GM23248 (cell line): ENCODE data around the gene CYP11A1. TPM values are rescaled to one million over a fixed set of nuclear protein-coding genes. Genes with fewer than 3 reads are reported as not detected.

Experiments used
- DNase-seq: peaks from one replicate; pipeline ENCODE4 v3.0.0-alpha.2; 2015
- H2AFZ ChIP-seq: fragments of 200-600 bp; sonication (generic); 2 replicates; pipeline ENCODE4 v1.6.1; 2016; ENCODE audit warnings: antibody characterized with exemption
- H3F3A ChIP-seq: fragments of 200-600 bp; sonication (generic); 2 replicates; pipeline ENCODE4 v1.6.1; 2016; ENCODE audit warnings: mild to moderate bottlenecking, antibody characterized with exemption, mixed run types; ENCODE audit not compliant: insufficient read depth
- H3K27ac ChIP-seq: fragments of 200-600 bp; sonication (generic); 2 replicates; pipeline ENCODE4 v1.5.1; 2016; ENCODE audit warnings: mild to moderate bottlenecking
- H3K27me3 ChIP-seq: fragments of 200-600 bp; sonication (generic); replicated peaks from 2 replicates; pipeline ENCODE4 v1.6.1; 2016; ENCODE audit warnings: mild to moderate bottlenecking; ENCODE audit not compliant: insufficient read depth
- H3K36me3 ChIP-seq: fragments of 200-600 bp; sonication (generic); 2 replicates; pipeline ENCODE4 v1.6.1; 2016; ENCODE audit warnings: low read depth, mild to moderate bottlenecking
- H3K4me1 ChIP-seq: fragments of 200-600 bp; sonication (generic); 2 replicates; pipeline ENCODE4 v1.6.1; 2016; ENCODE audit warnings: mild to moderate bottlenecking; ENCODE audit not compliant: insufficient read depth
- H3K4me2 ChIP-seq: fragments of 200-600 bp; sonication (generic); one replicate; pipeline ENCODE4 v1.6.1; 2016; ENCODE audit warnings: mild to moderate bottlenecking; ENCODE audit not compliant: unreplicated experiment
- H3K4me3 ChIP-seq: fragments of 200-600 bp; sonication (generic); 2 replicates; pipeline ENCODE4 v1.5.1; 2016; ENCODE audit warnings: mild to moderate bottlenecking
- H3K79me2 ChIP-seq: fragments of 200-600 bp; sonication (generic); 2 replicates; pipeline ENCODE4 v1.6.1; 2016; ENCODE audit warnings: mild to moderate bottlenecking; ENCODE audit not compliant: insufficient read depth
- H3K9ac ChIP-seq: fragments of 200-600 bp; sonication (generic); 2 replicates; pipeline ENCODE4 v1.6.1; 2016; ENCODE audit warnings: mild to moderate bottlenecking
- H3K9me2 ChIP-seq: fragments of 200-600 bp; sonication (generic); 2 replicates; pipeline ENCODE4 v1.6.1; 2016; ENCODE audit warnings: mixed run types, mild to moderate bottlenecking, moderate library complexity; ENCODE audit not compliant: insufficient read depth
- H3K9me3 ChIP-seq: fragments of 200-600 bp; sonication (generic); one replicate; pipeline ENCODE4 v1.6.1; 2017; ENCODE audit warnings: low read depth
- H4K20me1 ChIP-seq: fragments of 200-600 bp; sonication (generic); 2 replicates; pipeline ENCODE4 v1.6.0; 2016; ENCODE audit not compliant: insufficient read depth
- EZH2 ChIP-seq: fragments of 200-600 bp; sonication (generic); IDR thresholded peaks from 2 replicates; pipeline ENCODE4 v1.6.1; 2018; ENCODE audit warnings: antibody characterized with exemption, mild to moderate bottlenecking; ENCODE audit not compliant: insufficient read depth, poor library complexity, severe bottlenecking
- EZH2phosphoT487 ChIP-seq: fragments of 200-600 bp; sonication (generic); IDR thresholded peaks from 2 replicates; pipeline ENCODE4 v1.6.1; 2018; ENCODE audit warnings: antibody characterized with exemption, moderate library complexity, mild to moderate bottlenecking, low read depth; ENCODE audit not compliant: insufficient read depth
- WGBS, 2 experiments: methylation state at CpG; one replicate each; pipeline ENCODE4 v1.1.6; 2015 to 2017; ENCODE audit warnings: low lambda C conversion rate in 2 of 2, low coverage in 1 of 2; ENCODE audit errors: missing lambda C conversion rate in 2 of 2; 5-methylcytosine and 5-hydroxymethylcytosine counted together
- in situ Hi-C: fragments of 300-500 bp; cut with MboI; formaldehyde crosslinking; loops from 2 replicates; pipeline ENCODE4 v1.15.0; 2020
- polyA plus RNA-seq: library from polyadenylated mRNA; unstranded; fragments of >200 nt; fragmentation: Nextera tagmentation; extraction: Ambion mirVana; gene quantifications from 2 replicates; pipeline ENCODE4 v1.2.1, GENCODE V29; 2016
- total RNA-seq: library from RNA; depleted of rRNA; stranded (reverse); fragments of >200 nt; shearing (Covaris generic); gene quantifications from 2 replicates; pipeline ENCODE4 v1.2.3, GENCODE V29; 2014

Gene CYP11A1
- total and polyA plus RNA-seq, 2 experiments from 2014 or later = 0.32 to 1.2 TPM

DNA sequence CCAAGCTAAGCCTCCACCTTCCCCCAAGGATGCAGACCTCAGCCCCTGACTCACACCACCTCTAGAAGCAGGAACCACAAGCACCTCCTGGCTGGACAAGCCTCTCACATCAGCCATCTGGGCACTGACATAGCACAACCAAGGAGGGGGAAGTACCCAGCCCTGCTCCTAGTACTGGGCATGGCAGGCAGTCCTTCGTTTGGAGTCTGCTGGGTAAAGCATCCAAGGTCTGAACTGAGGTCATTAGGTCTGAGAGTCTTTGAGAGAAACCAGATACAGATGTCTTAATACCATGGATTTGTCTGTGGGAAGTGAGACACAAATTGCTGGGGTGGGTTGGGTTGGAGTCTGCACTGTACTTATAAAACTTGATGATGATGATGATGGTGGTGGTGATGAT is 69.6 kb downstream of the CYP11A1 start:
- no peak overlapping the region for H3K4me2 ChIP-seq
- no peaks in the 10 kb centered on the region for H3K9me3 ChIP-seq
- H3K9me2 ChIP-seq = no peaks in the 10 kb centered on the region
- no peak for DNase-seq
- no peak overlapping the region for H3K4me3 ChIP-seq
- H3K4me1 ChIP-seq = no peaks in the 10 kb centered on the region
- H3K27me3 ChIP-seq = no peaks in the 10 kb centered on the region; the same call in 1 of the 2 replicates
- in situ Hi-C loops = no loop called here
- no peaks in the 10 kb centered on the region for H3K36me3 ChIP-seq
- H3K79me2 ChIP-seq = no peaks in the 10 kb centered on the region
- 0 to 5% methylated on average over 1 of the region's 1 CpG for WGBS, 2 experiments
- no peak overlapping the region for H2AFZ ChIP-seq
- H3K27ac ChIP-seq = no peak overlapping the region
- no peak for TF ChIP-seq EZH2
- TF ChIP-seq EZH2phosphoT487 = no peak
- H3K9ac ChIP-seq = no peak overlapping the region
- no peaks in the 10 kb centered on the region for H3F3A ChIP-seq
- H4K20me1 ChIP-seq = no peaks in the 10 kb centered on the region

DNA sequence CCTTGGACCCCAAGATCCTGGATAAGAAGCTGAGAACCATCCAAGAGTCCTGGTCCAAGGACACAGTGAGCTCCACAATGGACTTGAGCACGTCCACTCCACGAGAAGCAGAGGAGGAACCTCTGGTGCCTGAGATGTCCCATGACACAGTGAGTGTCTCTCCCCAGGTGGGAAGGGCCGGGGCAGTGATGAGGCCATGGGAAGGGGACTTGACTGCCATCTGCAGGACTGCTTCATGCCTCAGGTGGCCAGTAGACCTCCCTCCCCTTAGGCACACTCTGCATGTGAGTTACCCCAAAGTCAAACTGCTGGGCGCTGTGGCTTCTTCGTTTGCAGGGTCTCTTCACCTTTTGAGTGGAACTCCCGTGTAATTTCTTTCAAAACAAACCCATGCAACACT is 71.6 kb downstream of the CYP11A1 start:
- Histone ChIP-seq H4K20me1 (no peaks in the 10 kb centered on the region), H3K4me2 (no peak overlapping the region), H3K4me3 (no peak overlapping the region), H3K36me3 (no peaks in the 10 kb centered on the region), H2AFZ (no peak overlapping the region), H3K27ac (no peak overlapping the region), H3K9me3 (no peaks in the 10 kb centered on the region), H3K27me3 (no peaks in the 10 kb centered on the region; the same call in 1 of the 2 replicates), H3F3A (no peaks in the 10 kb centered on the region), H3K9me2 (no peaks in the 10 kb centered on the region), H3K79me2 (no peaks in the 10 kb centered on the region), H3K4me1 (peaks cover 5% of the 10 kb centered on the region; the same call in 1 of the 2 replicates), H3K9ac (no peak overlapping the region)
- WGBS, 2 experiments = 26 to 33% methylated on average over 6 of the region's 6 CpGs
- in situ Hi-C loops = no loop called here
- TF ChIP-seq EZH2 (no peak), EZH2phosphoT487 (no peak)
- DNase-seq = no peak

DNA sequence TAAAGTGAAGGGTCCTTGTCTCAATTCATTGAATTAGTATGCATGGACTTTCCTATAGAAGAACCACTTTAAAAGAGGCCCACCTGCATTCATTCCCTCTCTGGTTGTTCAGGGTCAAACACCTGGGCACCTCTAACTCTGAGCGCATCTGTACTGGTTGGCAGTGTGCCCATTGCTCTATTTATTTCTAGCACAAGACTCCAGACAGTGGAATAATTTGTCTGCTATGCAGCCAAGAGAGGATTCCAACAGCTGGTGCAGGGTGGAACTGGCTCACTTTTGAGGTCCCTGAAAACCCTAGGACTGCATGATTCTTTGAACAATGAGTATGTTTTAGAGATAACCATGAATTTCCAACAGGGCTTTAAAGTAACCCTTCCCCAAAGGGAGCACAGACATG is 73.4 kb downstream of the CYP11A1 start:
- no peaks in the 10 kb centered on the region for H4K20me1 ChIP-seq
- H2AFZ ChIP-seq = no peak overlapping the region
- H3F3A ChIP-seq = no peaks in the 10 kb centered on the region
- H3K4me2 ChIP-seq = no peak overlapping the region
- in situ Hi-C loops = no loop called here
- peaks cover 5% of the 10 kb centered on the region; the same call in 1 of the 2 replicates for H3K4me1 ChIP-seq
- no peak overlapping the region for H3K27ac ChIP-seq
- H3K4me3 ChIP-seq = no peak overlapping the region
- H3K9ac ChIP-seq = no peak overlapping the region
- no peaks in the 10 kb centered on the region for H3K36me3 ChIP-seq
- no peak for DNase-seq
- no peaks in the 10 kb centered on the region for H3K9me3 ChIP-seq
- no peaks in the 10 kb centered on the region; the same call in 1 of the 2 replicates for H3K27me3 ChIP-seq
- no peaks in the 10 kb centered on the region for H3K79me2 ChIP-seq
- no peak for TF ChIP-seq EZH2
- TF ChIP-seq EZH2phosphoT487 = no peak
- H3K9me2 ChIP-seq = no peaks in the 10 kb centered on the region
- 43 to 58% methylated on average over 1 of the region's 1 CpG for WGBS, 2 experiments

DNA sequence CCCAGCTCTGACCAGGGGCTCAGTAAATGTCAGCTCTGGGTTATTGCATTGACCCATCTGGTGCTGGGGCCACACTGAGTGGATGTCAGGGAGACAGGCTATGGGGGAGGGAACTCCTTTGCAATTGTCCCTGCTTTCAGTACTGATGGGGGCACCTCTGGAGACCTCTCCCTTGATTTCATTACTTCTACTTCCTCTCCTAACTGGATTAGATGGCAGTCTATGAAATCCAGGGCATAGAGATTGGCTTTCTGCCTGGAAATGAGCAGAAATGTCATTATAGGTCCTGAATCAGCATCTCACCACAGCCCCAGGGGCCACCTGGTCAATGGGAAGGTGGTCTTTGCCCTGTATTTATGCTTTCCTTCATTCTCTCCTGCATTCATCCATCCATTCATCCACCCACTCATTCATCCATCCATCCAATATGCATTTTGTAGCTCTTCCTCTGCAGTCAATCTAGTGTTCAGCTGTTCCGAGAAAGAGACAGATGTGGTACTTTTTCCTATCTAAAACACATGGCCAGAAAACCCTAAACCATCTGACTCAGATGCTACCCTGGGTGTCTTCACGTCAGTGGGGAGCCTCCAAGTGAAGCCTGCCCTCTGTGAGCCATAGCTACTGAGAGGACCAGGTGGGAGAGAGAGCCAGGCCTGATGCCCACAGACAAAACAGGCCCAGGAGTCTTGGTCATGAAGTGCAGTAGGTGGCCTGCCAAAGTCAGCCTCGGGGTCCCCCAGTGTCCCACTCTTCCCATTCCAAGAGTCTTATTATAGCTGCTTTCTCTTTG is 74.2 kb downstream of the CYP11A1 start:
- in situ Hi-C loops = no loop called here
- Histone ChIP-seq H3F3A (no peaks in the 10 kb centered on the region), H3K4me3 (no peak overlapping the region), H3K9me2 (no peaks in the 10 kb centered on the region), H3K9ac (no peak overlapping the region), H3K4me2 (no peak overlapping the region), H3K27me3 (no peaks in the 10 kb centered on the region; the same call in 1 of the 2 replicates), H2AFZ (no peak overlapping the region), H3K4me1 (peaks cover 5% of the 10 kb centered on the region; the same call in 1 of the 2 replicates), H3K9me3 (no peaks in the 10 kb centered on the region), H3K79me2 (no peaks in the 10 kb centered on the region), H3K27ac (no peak overlapping the region), H4K20me1 (no peaks in the 10 kb centered on the region), H3K36me3 (no peaks in the 10 kb centered on the region)
- 16 to 23% methylated on average over 3 of the region's 3 CpGs for WGBS, 2 experiments
- TF ChIP-seq EZH2 = no peak
- no peak for TF ChIP-seq EZH2phosphoT487
- no peak for DNase-seq
